Progenitor cell of endocrine pancreas (in vitro differentiated cells): Measurements from ENCODE around the gene RSRC1. TPM values are rescaled to one million over a fixed set of nuclear protein-coding genes. Genes with fewer than 3 reads are reported as not detected.

Experiments used
- DNase-seq: peaks from one replicate; pipeline ENCODE4 v3.0.0; 2021; ENCODE audit warnings: low spot score; ENCODE audit not compliant: unreplicated experiment
- H3K27ac Mint-ChIP-seq: 2 replicates; pipeline ENCODE4 v1.8.0; 2021; ENCODE audit warnings: mild to moderate bottlenecking, moderate library complexity, mixed read lengths
- H3K27me3 Mint-ChIP-seq: 2 replicates; pipeline ENCODE4 v1.8.0; 2021; ENCODE audit warnings: mixed read lengths
- H3K36me3 Mint-ChIP-seq: 2 replicates; pipeline ENCODE4 v1.8.0; 2022; ENCODE audit warnings: mixed read lengths; ENCODE audit not compliant: insufficient read depth
- H3K4me1 Mint-ChIP-seq: 2 replicates; pipeline ENCODE4 v1.8.0; 2021; ENCODE audit warnings: low read depth, mixed read lengths
- H3K4me3 Mint-ChIP-seq: 2 replicates; pipeline ENCODE4 v1.8.0; 2021; ENCODE audit warnings: low read depth, mild to moderate bottlenecking, moderate library complexity, mixed read lengths
- H3K9me3 Mint-ChIP-seq: 2 replicates; pipeline ENCODE4 v1.8.0; 2021; ENCODE audit warnings: low read depth, mixed read lengths
- CTCF ChIP-seq: fragments of 200-600 bp; sonication (generic); IDR thresholded peaks from one replicate; pipeline ENCODE4 v1.5.0; 2021; ENCODE audit warnings: antibody characterized with exemption, mild to moderate bottlenecking; ENCODE audit not compliant: unreplicated experiment
- total RNA-seq: library from RNA; stranded (reverse); gene quantifications from 2 replicates; pipeline ENCODE4 v1.2.1, GENCODE V29; 2021

RSRC1 gene
- total RNA-seq, 1 donor from 2014 or later = 50.6 TPM

- Mint-ChIP-seq H3K27ac (no peak overlapping the region), H3K9me3 (peaks cover 4% of the 10 kb centered on the region), H3K4me1 (no peaks in the 10 kb centered on the region), H3K4me3 (no peak overlapping the region), H3K36me3 (peaks cover 4% of the 10 kb centered on the region), H3K27me3 (no peaks in the 10 kb centered on the region)
- no peak for TF ChIP-seq CTCF
- DNase-seq = no peak
These were observed 269.6 kb downstream of the RSRC1 start for GRCh38 chr3:158379517-158379916.

- no peak overlapping the region for H3K4me3 Mint-ChIP-seq
- peaks cover 2% of the 10 kb centered on the region for H3K4me1 Mint-ChIP-seq
- H3K36me3 Mint-ChIP-seq = peaks cover 3% of the 10 kb centered on the region
- DNase-seq = no peak
- peaks cover 4% of the 10 kb centered on the region for H3K9me3 Mint-ChIP-seq
- H3K27me3 Mint-ChIP-seq = no peaks in the 10 kb centered on the region
- no peak for TF ChIP-seq CTCF
- no peak overlapping the region for H3K27ac Mint-ChIP-seq
These were observed 271.5 kb downstream of the RSRC1 start for GRCh38 chr3:158381262-158381868.

- H3K9me3 Mint-ChIP-seq = no peaks in the 10 kb centered on the region
- TF ChIP-seq CTCF = no peak
- H3K4me1 Mint-ChIP-seq = peaks cover 4% of the 10 kb centered on the region
- no peaks in the 10 kb centered on the region for H3K27me3 Mint-ChIP-seq
- H3K36me3 Mint-ChIP-seq = no peaks in the 10 kb centered on the region
- no peak overlapping the region for H3K27ac Mint-ChIP-seq
- no peak for DNase-seq
- no peak overlapping the region for H3K4me3 Mint-ChIP-seq
These were observed 272.6 kb downstream of the RSRC1 start for GRCh38 chr3:158382479-158382878.

- H3K4me3 Mint-ChIP-seq = no peak overlapping the region
- H3K4me1 Mint-ChIP-seq = peaks cover 4% of the 10 kb centered on the region
- no peak for TF ChIP-seq CTCF
- no peak for DNase-seq
- H3K9me3 Mint-ChIP-seq = no peaks in the 10 kb centered on the region
- H3K27me3 Mint-ChIP-seq = no peaks in the 10 kb centered on the region
- no peak overlapping the region for H3K27ac Mint-ChIP-seq
- H3K36me3 Mint-ChIP-seq = no peaks in the 10 kb centered on the region
These were observed 274.1 kb downstream of the RSRC1 start for GRCh38 chr3:158384019-158384418.

- peaks cover 37% of the 10 kb centered on the region for H3K9me3 Mint-ChIP-seq
- no peak overlapping the region for H3K4me3 Mint-ChIP-seq
- H3K36me3 Mint-ChIP-seq = peaks cover 22% of the 10 kb centered on the region
- H3K27me3 Mint-ChIP-seq = no peaks in the 10 kb centered on the region
- H3K27ac Mint-ChIP-seq = no peak overlapping the region
- no peaks in the 10 kb centered on the region for H3K4me1 Mint-ChIP-seq
- DNase-seq = no peak
- TF ChIP-seq CTCF = no peak
These were observed 285.5 kb downstream of the RSRC1 start for GRCh38 chr3:158395421-158395820.
